Testis (tissue), 2 donors: ENCODE results near the gene C1RL.

Experiments used
- POLR2A ChIP-seq: fragments of 450-650 bp; IDR thresholded peaks from one replicate; pipeline ENCODE4 v1.6.1; 2017; ENCODE audit warnings: antibody characterized with exemption, mild to moderate bottlenecking, moderate library complexity
- TF ChIP-seq, protein P1 (sequence below), 3 experiments: fragments of 450-650 bp in 2 of 3; fragments of 200-600 bp in 1 of 3; sonication (generic) in 1 of 3; IDR thresholded peaks; one replicate each; pipeline ENCODE4 v1.5.1; 2016 to 2019; ENCODE audit warnings: antibody characterized with exemption in 3 of 3, mild to moderate bottlenecking in 2 of 3, moderate library complexity in 1 of 3

- TF ChIP-seq, protein P1, sequence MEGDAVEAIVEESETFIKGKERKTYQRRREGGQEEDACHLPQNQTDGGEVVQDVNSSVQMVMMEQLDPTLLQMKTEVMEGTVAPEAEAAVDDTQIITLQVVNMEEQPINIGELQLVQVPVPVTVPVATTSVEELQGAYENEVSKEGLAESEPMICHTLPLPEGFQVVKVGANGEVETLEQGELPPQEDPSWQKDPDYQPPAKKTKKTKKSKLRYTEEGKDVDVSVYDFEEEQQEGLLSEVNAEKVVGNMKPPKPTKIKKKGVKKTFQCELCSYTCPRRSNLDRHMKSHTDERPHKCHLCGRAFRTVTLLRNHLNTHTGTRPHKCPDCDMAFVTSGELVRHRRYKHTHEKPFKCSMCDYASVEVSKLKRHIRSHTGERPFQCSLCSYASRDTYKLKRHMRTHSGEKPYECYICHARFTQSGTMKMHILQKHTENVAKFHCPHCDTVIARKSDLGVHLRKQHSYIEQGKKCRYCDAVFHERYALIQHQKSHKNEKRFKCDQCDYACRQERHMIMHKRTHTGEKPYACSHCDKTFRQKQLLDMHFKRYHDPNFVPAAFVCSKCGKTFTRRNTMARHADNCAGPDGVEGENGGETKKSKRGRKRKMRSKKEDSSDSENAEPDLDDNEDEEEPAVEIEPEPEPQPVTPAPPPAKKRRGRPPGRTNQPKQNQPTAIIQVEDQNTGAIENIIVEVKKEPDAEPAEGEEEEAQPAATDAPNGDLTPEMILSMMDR (IDR thresholded peaks at IDR 0.05) = no peak
- no peak for TF ChIP-seq POLR2A
Observed at GRCh38 chr12:7152818-7153217, 43.8 kb upstream of the C1RL start.
